ENCODE results near the gene TEX30. TPM values are rescaled to one million over a fixed set of nuclear protein-coding genes. Genes with fewer than 3 reads are reported as not detected.

The TEX30 gene
- total and polyA plus RNA-seq, 2 donors (not counting 3 experiments of a cell fraction or from before 2014, with no cell fraction given): 12.5 to 19.8 TPM

- Histone ChIP-seq H3K4me1 (ENCODE audit: control insufficient read depth, extremely low read depth, insufficient read depth, low read length) (peaks cover 18% of the 10 kb centered on the region), H3K4me2 (ENCODE audit: insufficient read depth, low read length) (no peak overlapping the region), H4K20me1 (replicated peaks; ENCODE audit: control insufficient read depth, extremely low read depth, insufficient read depth, low read length) (no peaks in the 10 kb centered on the region), H3K9ac (replicated peaks; ENCODE audit: extremely low read depth, insufficient read depth, low read length) (no peak overlapping the region), H3K79me2 (ENCODE audit: control insufficient read depth, insufficient read depth, low read length) (peaks cover 22% of the 10 kb centered on the region), H3K27me3 (ENCODE audit: control insufficient read depth in 2 of 2, insufficient read depth in 2 of 2, low read length in 2 of 2) (no peaks in the 10 kb centered on the region), H3K9me1 (replicated peaks; ENCODE audit: control insufficient read depth, extremely low read depth, insufficient read depth, low read length) (no peaks in the 10 kb centered on the region), H2AFZ (ENCODE audit: low read depth, low read length) (no peak overlapping the region), H3K27ac (ENCODE audit: insufficient read depth, low read depth, low read length) (no peak overlapping the region), H3K36me3 (ENCODE audit: control insufficient read depth in 2 of 2, extremely low read depth in 1 of 2, insufficient read depth in 2 of 2, low read length in 2 of 2) (no peaks in the 10 kb centered on the region), H3K9me3 (replicated peaks; ENCODE audit: control insufficient read depth, insufficient read depth, low read length) (no peaks in the 10 kb centered on the region), H3K4me3 (replicated peaks in 1 of 3; ENCODE audit: insufficient read depth in 1 of 3, low read depth in 1 of 3, low read length in 3 of 3) (no peak overlapping the region)
- intact Hi-C loops (cut with micrococcal nuclease) (loop anchor here (2.0 kb wide), 1 partner anchor 377 kb away; no protein-coding TSS in a partner anchor), dilution Hi-C loops (cut with MboI; ENCODE audit: extremely low pct_ligation_motif_present, low sequenced_read_pairs) (no loop called here)
- ChIA-PET POLR2A (no interaction called here), CTCF (interaction anchor here (1.8 kb wide), 1 partner anchor 189 kb away, joined by 4 read pairs; no protein-coding TSS in a partner anchor)
- TF ChIP-seq JUN (IDR thresholded peaks at IDR 0.05; ENCODE audit: borderline replicate concordance, insufficient read depth, insufficient read length, low read depth): no peak
- no peak for TF ChIP-seq CTCF (IDR thresholded peaks at IDR 0.05; ENCODE audit: extremely low read depth in 1 of 2, insufficient read depth in 1 of 2, low read depth in 1 of 2, low read length in 2 of 2)
- TF ChIP-seq MAX (IDR thresholded peaks at IDR 0.05; ENCODE audit: insufficient read depth, insufficient read length): no peak
- no peak for TF ChIP-seq POLR2AphosphoS5 (IDR thresholded peaks at IDR 0.05; ENCODE audit: insufficient read depth, low read depth, low read length)
- no peak for TF ChIP-seq EZH2 (IDR thresholded peaks at IDR 0.05; ENCODE audit: borderline replicate concordance, low read depth, low read length, severe bottlenecking)
- TF ChIP-seq POLR2A (IDR thresholded peaks at IDR 0.05; ENCODE audit: low read depth, low read length): no peak
- no peak for TF ChIP-seq GATA2 (IDR thresholded peaks at IDR 0.05; ENCODE audit: insufficient read depth, insufficient read length, low read depth, low read length)
- no peak for TF ChIP-seq MYC (IDR thresholded peaks at IDR 0.05; ENCODE audit: low read depth, low read length)
- TF ChIP-seq FOS (IDR thresholded peaks at IDR 0.05; ENCODE audit: borderline replicate concordance, insufficient read depth, low read length): no peak
- BruUV-seq (replicated peaks): no TSS peak
- no peak for FAIRE-seq
- no peak for DNase-seq (ENCODE audit: low read depth, low spot score)
These were observed 1.6 kb downstream of the TEX30 start for GRCh38 chr13:102772042-102772425.

Measured in endothelial cell of umbilical vein (primary cell).